Mesenchymal stem cell (in vitro differentiated cells and primary cell): ENCODE measurements around the gene SPEG.

ENCODE experiments used
- DNase-seq: peaks from one replicate; pipeline ENCODE4 v3.0.0-alpha.2; 2013
- H2AFZ ChIP-seq: one replicate; pipeline ENCODE4 v1.6.1; 2013; ENCODE audit warnings: low read depth, mild to moderate bottlenecking, control low read depth, inconsistent platforms, low read length, moderate library complexity
- H2AK5ac ChIP-seq: 2 replicates; pipeline ENCODE4 v1.6.1; 2013; ENCODE audit warnings: low read length, moderate library complexity, mild to moderate bottlenecking, inconsistent platforms; ENCODE audit not compliant: severe bottlenecking
- H2BK120ac ChIP-seq: one replicate; pipeline ENCODE4 v1.6.1; 2013; ENCODE audit warnings: low read depth, mild to moderate bottlenecking, inconsistent platforms, low read length, moderate library complexity
- H2BK12ac ChIP-seq, 2 experiments: one replicate each; pipeline ENCODE4 v1.6.1; 2013; ENCODE audit warnings: inconsistent platforms in 2 of 2, low read length in 2 of 2, mild to moderate bottlenecking in 2 of 2, moderate library complexity in 2 of 2, control low read depth in 1 of 2
- H2BK15ac ChIP-seq: one replicate; pipeline ENCODE4 v1.6.1; 2013; ENCODE audit warnings: mild to moderate bottlenecking, low read depth, inconsistent platforms; ENCODE audit not compliant: poor library complexity, severe bottlenecking
- H2BK5ac ChIP-seq: 2 replicates; pipeline ENCODE4 v1.6.1; 2013; ENCODE audit warnings: low read depth, mild to moderate bottlenecking, low read length, control low read depth, inconsistent platforms; ENCODE audit not compliant: poor library complexity, severe bottlenecking
- H3K14ac ChIP-seq, 2 experiments: one replicate each; pipeline ENCODE4 v1.6.1; 2013; ENCODE audit warnings: inconsistent platforms in 2 of 2, low read length in 2 of 2, control low read depth in 1 of 2, mild to moderate bottlenecking in 1 of 2, moderate library complexity in 1 of 2
- H3K18ac ChIP-seq, 2 experiments: one replicate each; pipeline ENCODE4 v1.6.1; 2013; ENCODE audit warnings: inconsistent platforms in 2 of 2, low read length in 2 of 2, control low read depth in 1 of 2, low read depth in 1 of 2, mild to moderate bottlenecking in 1 of 2
- H3K23ac ChIP-seq, 2 experiments: one replicate each; pipeline ENCODE4 v1.6.1; 2013; ENCODE audit warnings: inconsistent platforms in 2 of 2, low read length in 2 of 2, mild to moderate bottlenecking in 2 of 2, moderate library complexity in 2 of 2, control low read depth in 1 of 2
- H3K27ac ChIP-seq: 2 replicates; pipeline ENCODE4 v1.5.1; 2013; ENCODE audit warnings: mild to moderate bottlenecking, moderate library complexity, low read length, control low read depth, inconsistent platforms; ENCODE audit not compliant: poor library complexity, severe bottlenecking
- H3K27me3 ChIP-seq, 2 experiments: 2 replicates each; pipeline versions ENCODE4 v1.6.1 to v1.7.0; 2013; ENCODE audit warnings: low read length in 2 of 2, mild to moderate bottlenecking in 2 of 2, moderate library complexity in 2 of 2, control low read depth in 1 of 2, inconsistent platforms in 1 of 2; ENCODE audit not compliant: control insufficient read depth in 1 of 2, insufficient read depth in 1 of 2
- H3K36me3 ChIP-seq, 2 experiments: 2 replicates each; pipeline versions ENCODE4 v1.6.1 to v1.7.0; 2013; ENCODE audit warnings: low read length in 2 of 2, control low read depth in 1 of 2, inconsistent platforms in 1 of 2, low read depth in 1 of 2, mild to moderate bottlenecking in 1 of 2; ENCODE audit not compliant: insufficient read depth in 2 of 2, control insufficient read depth in 1 of 2
- H3K4ac ChIP-seq, 2 experiments: one replicate each; pipeline ENCODE4 v1.6.1; 2013; ENCODE audit warnings: inconsistent platforms in 2 of 2, low read length in 2 of 2, mild to moderate bottlenecking in 2 of 2, moderate library complexity in 2 of 2, control low read depth in 1 of 2, low read depth in 1 of 2
- H3K4me1 ChIP-seq: 2 replicates; pipeline ENCODE4 v1.6.1; 2013; ENCODE audit warnings: low read depth, low read length, control low read depth; ENCODE audit not compliant: control insufficient read depth, insufficient read depth
- H3K4me2 ChIP-seq: 2 replicates; pipeline ENCODE4 v1.6.1; 2013; ENCODE audit warnings: low read length, mild to moderate bottlenecking, inconsistent platforms; ENCODE audit not compliant: poor library complexity, severe bottlenecking
- H3K4me3 ChIP-seq, 2 experiments: 2 replicates each; pipeline versions ENCODE4 v1.5.1 to v1.7.0; 2013; ENCODE audit warnings: low read length in 2 of 2, mild to moderate bottlenecking in 2 of 2, control low read depth in 1 of 2, low read depth in 1 of 2; ENCODE audit not compliant: insufficient read depth in 1 of 2
- H3K79me1 ChIP-seq: replicated peaks from 2 replicates; pipeline ENCODE4 v1.6.1; 2013; ENCODE audit warnings: mild to moderate bottlenecking, control low read depth, low read length, inconsistent platforms; ENCODE audit not compliant: poor library complexity, severe bottlenecking
- H3K9ac ChIP-seq: 2 replicates; pipeline ENCODE4 v1.7.0; 2013; ENCODE audit warnings: mild to moderate bottlenecking, low read length, moderate library complexity
- H3K9me3 ChIP-seq: 2 replicates; pipeline ENCODE4 v1.7.0; 2013; ENCODE audit warnings: mild to moderate bottlenecking, low read length; ENCODE audit not compliant: control insufficient read depth
- H4K8ac ChIP-seq: one replicate; pipeline ENCODE4 v1.6.1; 2013; ENCODE audit warnings: inconsistent platforms, mild to moderate bottlenecking, low read length, moderate library complexity
- H4K91ac ChIP-seq: one replicate; pipeline ENCODE4 v1.6.1; 2013; ENCODE audit warnings: mild to moderate bottlenecking, low read length, inconsistent platforms
- WGBS: methylation state at CpG from one replicate; pipeline ENCODE4 v1.1.7; 2013; ENCODE audit warnings: mixed read lengths; 5-methylcytosine and 5-hydroxymethylcytosine counted together

SPEG gene

DNA sequence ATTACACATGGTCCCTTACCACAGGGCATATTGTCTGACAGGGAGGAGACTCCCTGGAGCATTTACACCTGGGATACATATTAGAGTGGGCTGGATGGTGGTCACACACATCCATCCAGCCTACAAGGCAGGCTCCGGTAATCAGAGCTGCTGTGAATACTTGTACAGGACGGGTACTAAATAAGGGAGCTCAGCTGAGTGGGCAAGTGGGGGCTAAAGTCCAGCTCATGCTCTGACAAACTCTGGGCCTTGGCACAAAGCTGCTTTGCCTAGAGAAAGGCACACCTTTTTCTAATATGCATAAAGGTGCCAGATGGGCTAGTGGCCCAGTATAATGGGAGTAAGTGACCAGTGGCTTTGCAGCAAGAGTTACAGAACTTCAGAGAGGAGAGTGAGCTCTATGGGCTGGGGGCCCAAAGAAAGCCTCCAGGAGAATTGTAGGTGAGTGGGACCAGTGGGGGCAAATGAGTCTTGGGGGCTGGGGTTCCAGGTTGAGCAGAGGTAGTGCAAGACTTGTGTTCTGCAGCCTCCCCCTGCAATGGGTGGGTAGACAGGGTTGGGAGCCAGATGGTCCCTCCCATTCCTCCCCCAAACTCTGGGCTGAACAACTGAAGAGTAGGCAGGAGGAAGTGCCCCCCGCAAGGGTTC, 110.8 kb downstream of the SPEG start:
- H3K18ac ChIP-seq, result no peak overlapping the region
- no peak overlapping the region for H3K4ac ChIP-seq
- no peak overlapping the region for H2BK5ac ChIP-seq
- peak overlapping the region in 1 of 2 experiments; percentile 51 for H3K23ac ChIP-seq
- peaks cover 16% of the 10 kb centered on the region for H3K4me1 ChIP-seq
- no peak overlapping the region for H4K91ac ChIP-seq
- peaks cover 0 to 3% of the 10 kb centered on the region in 2 experiments for H3K27me3 ChIP-seq
- H3K9ac ChIP-seq, result no peak overlapping the region
- no peak overlapping the region for H3K4me3 ChIP-seq
- no peak overlapping the region for H2AK5ac ChIP-seq
- no peak overlapping the region for H2AFZ ChIP-seq
- no peak overlapping the region for H2BK120ac ChIP-seq
- no peaks in the 10 kb centered on the region for H3K9me3 ChIP-seq
- H3K79me1 ChIP-seq, result peaks cover 10% of the 10 kb centered on the region
- DNase-seq, result no peak
- 87% methylated on average over 3 of the region's 3 CpGs for WGBS
- H3K14ac ChIP-seq, result no peak overlapping the region
- H2BK12ac ChIP-seq, result no peak overlapping the region
- H3K4me2 ChIP-seq, result no peak overlapping the region
- no peak overlapping the region for H3K27ac ChIP-seq
- H2BK15ac ChIP-seq, result no peak overlapping the region
- H4K8ac ChIP-seq, result no peak overlapping the region
- peaks cover 30 to 33% of the 10 kb centered on the region in 2 experiments for H3K36me3 ChIP-seq

DNA sequence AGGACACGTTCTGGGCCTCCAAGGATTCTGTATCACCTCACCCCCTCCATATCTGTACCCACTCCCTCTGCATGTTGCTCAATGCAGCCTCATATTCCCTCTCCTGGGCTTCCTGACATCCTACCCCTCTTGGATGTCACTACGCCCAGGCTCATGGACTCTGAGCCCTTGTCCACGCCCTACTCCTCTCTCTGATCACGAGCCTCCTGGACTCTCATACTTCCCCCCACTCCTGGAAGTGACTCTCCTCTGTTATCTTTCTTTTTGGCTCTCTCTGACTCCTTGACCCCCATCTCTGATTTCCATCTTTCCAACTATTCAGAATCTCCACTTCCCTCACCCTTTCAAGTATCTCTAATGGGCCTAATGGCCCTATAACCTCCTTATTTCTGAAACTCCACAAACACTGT, 111.3 kb downstream of the SPEG start:
- WGBS, result 59% methylated on average over 4 of the region's 4 CpGs

DNA sequence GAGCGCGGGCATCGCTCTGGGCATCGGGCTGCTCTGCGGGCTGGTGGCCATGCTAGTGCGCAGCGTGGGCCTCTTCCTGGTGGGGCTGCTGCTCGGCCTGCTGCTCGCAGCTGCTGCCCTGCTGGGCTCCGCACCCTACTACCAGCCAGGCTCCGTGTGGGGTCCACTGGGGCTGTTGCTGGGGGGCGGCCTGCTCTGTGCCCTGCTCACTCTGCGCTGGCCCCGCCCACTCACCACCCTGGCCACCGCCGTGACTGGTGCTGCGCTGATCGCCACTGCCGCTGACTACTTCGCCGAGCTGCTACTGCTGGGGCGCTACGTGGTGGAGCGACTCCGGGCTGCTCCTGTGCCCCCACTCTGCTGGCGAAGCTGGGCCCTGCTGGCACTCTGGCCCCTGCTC, 113.0 kb downstream of the SPEG start:
- no peak overlapping the region for H2AFZ ChIP-seq
- H2BK120ac ChIP-seq, result no peak overlapping the region
- no peak overlapping the region for H3K14ac ChIP-seq
- no peak overlapping the region for H3K4me3 ChIP-seq
- no peak overlapping the region for H3K9ac ChIP-seq
- no peak overlapping the region for H3K4ac ChIP-seq
- H3K4me1 ChIP-seq, result peaks cover 22% of the 10 kb centered on the region
- H3K4me2 ChIP-seq, result no peak overlapping the region
- H3K36me3 ChIP-seq, result peaks cover 18 to 23% of the 10 kb centered on the region in 2 experiments
- H3K27ac ChIP-seq, result no peak overlapping the region
- H2BK15ac ChIP-seq, result no peak overlapping the region
- 96% methylated on average over 26 of the region's 26 CpGs for WGBS
- no peaks in the 10 kb centered on the region for H3K79me1 ChIP-seq
- DNase-seq, result no peak
- no peak overlapping the region for H2AK5ac ChIP-seq
- no peak overlapping the region for H4K91ac ChIP-seq
- no peak overlapping the region for H2BK12ac ChIP-seq
- no peak overlapping the region for H2BK5ac ChIP-seq
- H4K8ac ChIP-seq, result no peak overlapping the region
- H3K23ac ChIP-seq, result no peak overlapping the region
- H3K18ac ChIP-seq, result no peak overlapping the region
- H3K27me3 ChIP-seq, result peaks cover 3 to 6% of the 10 kb centered on the region in 2 experiments
- H3K9me3 ChIP-seq, result no peaks in the 10 kb centered on the region

More for the DNA sequence above, 111.3 kb downstream of the SPEG start:
- no peak overlapping the region for H3K23ac ChIP-seq
- H2BK5ac ChIP-seq, result no peak overlapping the region
- no peak overlapping the region for H3K14ac ChIP-seq
- H3K4me2 ChIP-seq, result no peak overlapping the region
- no peak overlapping the region for H2AFZ ChIP-seq
- no peak overlapping the region for H3K27ac ChIP-seq
- no peak for DNase-seq
- H2BK15ac ChIP-seq, result no peak overlapping the region
- H4K8ac ChIP-seq, result no peak overlapping the region
- peaks cover 6% of the 10 kb centered on the region for H3K79me1 ChIP-seq
- no peak overlapping the region for H2AK5ac ChIP-seq
- peaks cover 28 to 30% of the 10 kb centered on the region in 2 experiments for H3K36me3 ChIP-seq
- H3K18ac ChIP-seq, result no peak overlapping the region
- H3K4me1 ChIP-seq, result peaks cover 17% of the 10 kb centered on the region
- no peak overlapping the region for H4K91ac ChIP-seq
- no peak overlapping the region for H2BK12ac ChIP-seq
- H3K9ac ChIP-seq, result no peak overlapping the region
- no peak overlapping the region for H2BK120ac ChIP-seq
- no peaks in the 10 kb centered on the region for H3K9me3 ChIP-seq
- no peak overlapping the region for H3K4ac ChIP-seq
- H3K27me3 ChIP-seq, result peaks cover 0 to 3% of the 10 kb centered on the region in 2 experiments
- H3K4me3 ChIP-seq, result no peak overlapping the region
